HG02798 (cell line): ENCODE measurements around the gene BIRC6.
A peak's percentile ranks its signal among the peaks of the same experiment; 100 is the strongest.
"Not testable (repeated sequence)": the region's sequence is repeated elsewhere in the genome, so short reads cannot be mapped to it uniquely, and the experiment has no call there.

Experiments
- ATAC-seq: cut with Tn5 transposase; IDR thresholded peaks from one replicate; pipeline ENCODE4 v1.9.1; 2021; ENCODE audit warnings: mild to moderate bottlenecking; ENCODE audit not compliant: unreplicated experiment, poor library complexity

The BIRC6 gene

DNA sequence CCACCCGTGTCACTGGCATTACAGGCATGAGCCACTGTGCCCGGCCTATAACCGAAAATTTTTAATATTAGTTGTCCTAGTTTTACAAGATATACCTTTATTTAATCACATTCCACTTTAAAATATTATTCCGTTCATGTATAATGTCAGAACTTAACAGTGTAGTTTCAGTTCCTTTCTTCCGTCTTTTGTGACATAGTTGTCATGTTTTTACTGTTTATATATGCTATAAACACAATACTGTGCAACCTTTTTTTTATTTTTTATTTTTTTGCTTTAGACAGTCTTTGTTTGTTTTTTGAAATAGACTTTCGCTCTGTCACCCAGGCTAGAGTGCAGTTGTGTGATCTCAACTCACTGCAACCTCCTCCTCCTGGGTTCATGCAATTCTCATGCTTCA, 141.5 kb downstream of the BIRC6 start:
- ATAC-seq, result no peak

DNA sequence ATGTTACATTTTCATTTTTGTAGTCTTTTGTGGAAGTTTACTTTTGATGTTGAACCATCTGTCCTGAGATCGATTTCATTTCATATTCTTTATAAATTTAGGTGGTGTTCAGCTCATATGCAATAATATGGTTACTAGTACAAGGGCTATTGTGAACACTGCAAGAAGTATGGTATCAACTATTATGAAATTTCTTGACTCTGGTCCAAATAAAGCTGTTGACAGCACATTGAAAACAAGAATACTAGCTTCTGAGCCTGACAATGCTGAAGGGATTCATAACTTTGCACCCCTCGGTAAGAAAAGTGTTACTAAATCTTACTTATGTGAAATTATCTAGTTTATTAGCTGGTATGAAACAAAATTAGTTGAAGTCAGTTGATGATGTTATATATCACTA, 146.1 kb downstream of the BIRC6 start:
- no peak for ATAC-seq

DNA sequence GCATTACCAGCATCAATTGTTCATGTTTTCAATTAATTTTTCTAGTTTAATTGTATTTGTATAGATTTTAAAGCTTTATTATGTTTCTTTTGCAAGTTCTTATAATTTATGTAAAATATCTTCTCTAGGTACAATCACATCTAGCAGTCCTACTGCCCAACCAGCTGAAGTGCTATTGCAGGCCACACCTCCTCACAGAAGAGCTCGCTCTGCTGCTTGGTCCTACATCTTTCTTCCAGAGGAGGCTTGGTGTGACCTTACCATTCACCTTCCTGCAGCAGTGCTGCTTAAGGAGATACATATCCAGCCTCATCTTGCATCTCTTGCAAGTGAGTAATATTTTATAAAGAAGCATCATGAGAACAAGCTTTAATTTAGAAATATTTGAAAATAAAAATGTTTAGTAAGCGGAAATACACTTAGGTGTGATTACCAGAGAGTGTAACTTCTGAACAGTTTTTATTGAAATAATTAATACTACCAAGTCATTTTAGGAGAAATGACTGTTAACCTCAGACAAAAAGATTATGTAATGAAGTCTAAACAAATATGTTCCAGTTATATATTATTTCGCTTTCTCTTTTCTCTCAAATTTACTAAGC, 148.2 kb downstream of the BIRC6 start:
- no peak for ATAC-seq

DNA sequence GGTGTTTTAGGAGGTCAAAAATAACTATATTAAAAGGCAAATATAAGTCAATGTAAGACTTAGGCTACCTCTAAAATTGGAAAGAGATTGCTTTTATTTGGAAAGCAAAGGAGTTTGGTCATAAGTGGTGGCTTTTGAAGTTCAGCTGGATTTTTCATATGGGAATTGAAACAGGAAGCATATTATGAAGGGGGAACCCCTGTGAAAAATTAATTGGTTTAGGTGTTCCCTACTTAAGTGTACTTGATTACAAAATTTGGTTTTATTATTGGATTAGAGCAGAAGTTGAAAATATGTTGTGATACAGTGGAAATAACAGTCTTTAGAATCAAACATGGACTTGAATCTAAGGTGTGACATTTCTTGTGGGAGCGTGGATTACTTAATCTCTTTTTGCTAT, 149.6 kb downstream of the BIRC6 start:
- ATAC-seq, result no peak

- no peak for ATAC-seq
Observed at GRCh38 chr2:32514946-32515345, 158.1 kb downstream of the BIRC6 start.

DNA sequence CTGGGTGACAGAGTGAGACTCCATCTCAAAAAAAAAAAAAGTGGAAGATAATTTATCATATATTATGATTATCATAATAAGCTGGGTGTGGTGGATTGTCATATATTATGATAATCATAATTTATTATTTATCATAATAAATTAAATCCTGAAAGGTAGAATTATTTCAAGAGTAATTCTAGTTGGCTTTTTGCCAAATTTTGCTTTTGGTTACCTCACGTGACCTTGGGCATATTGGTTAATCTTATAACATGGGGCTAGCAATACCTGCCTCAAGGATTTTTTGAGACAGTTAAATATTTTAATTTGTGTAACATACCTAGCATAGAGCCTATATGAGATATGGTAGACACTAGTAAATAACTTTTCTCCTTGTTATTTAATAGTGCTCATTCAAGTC, 159.7 kb downstream of the BIRC6 start:
- no peak for ATAC-seq

GRCh38 chr2:32522770-32523169, 165.9 kb downstream of the BIRC6 start:
- no peak for ATAC-seq

DNA sequence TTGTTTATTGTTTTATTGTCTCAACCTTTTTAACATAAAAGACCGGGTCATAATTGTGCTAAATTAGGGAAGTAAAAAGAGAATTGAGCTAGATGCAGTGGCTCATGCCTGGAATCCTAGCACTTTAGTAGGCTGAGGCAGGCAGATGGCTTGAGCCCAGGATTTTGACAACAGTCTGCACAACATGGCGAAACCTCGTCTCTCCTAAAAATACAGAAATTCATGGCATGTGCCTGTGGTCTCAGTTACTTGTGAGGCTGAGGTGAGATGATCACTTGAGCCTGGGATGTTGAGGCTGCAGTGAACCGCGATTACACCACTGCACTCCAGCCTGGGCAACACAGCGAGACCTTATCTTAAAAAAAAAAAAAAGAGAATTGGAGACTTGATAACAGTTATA, 166.9 kb downstream of the BIRC6 start:
- no peak for ATAC-seq

GRCh38 chr2:32532341-32532740, 175.5 kb downstream of the BIRC6 start:
- ATAC-seq, result no peak

DNA sequence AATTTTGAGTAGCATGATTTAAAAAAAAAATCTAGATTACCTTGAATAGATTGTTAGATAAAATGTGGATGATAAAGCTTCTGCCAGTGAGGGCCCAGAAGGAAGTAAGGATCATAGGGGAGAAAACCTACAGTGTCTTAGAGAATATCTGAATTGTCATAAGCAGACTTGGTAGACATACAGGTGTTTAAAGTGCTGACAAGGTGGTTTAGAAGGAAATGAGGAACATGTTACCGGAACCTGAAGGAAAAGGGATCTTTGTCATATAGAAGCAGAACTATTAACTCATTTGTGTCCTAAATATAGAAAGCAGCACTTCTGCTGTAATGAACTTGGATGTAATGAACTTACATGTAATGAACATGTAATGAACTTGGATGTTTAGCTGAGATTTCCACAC, 176.1 kb downstream of the BIRC6 start:
- ATAC-seq, result no peak

GRCh38 chr2:32534831-32535230, 178.0 kb downstream of the BIRC6 start:
- no peak for ATAC-seq

- ATAC-seq, result no peak
Observed at GRCh38 chr2:32538735-32539134, 181.9 kb downstream of the BIRC6 start.

- ATAC-seq, result not testable (repeated sequence)
Observed at GRCh38 chr2:32552483-32552882, 195.7 kb downstream of the BIRC6 start.

GRCh38 chr2:32553829-32554432, 197.1 kb downstream of the BIRC6 start:
- ATAC-seq, result peak; percentile 85

DNA sequence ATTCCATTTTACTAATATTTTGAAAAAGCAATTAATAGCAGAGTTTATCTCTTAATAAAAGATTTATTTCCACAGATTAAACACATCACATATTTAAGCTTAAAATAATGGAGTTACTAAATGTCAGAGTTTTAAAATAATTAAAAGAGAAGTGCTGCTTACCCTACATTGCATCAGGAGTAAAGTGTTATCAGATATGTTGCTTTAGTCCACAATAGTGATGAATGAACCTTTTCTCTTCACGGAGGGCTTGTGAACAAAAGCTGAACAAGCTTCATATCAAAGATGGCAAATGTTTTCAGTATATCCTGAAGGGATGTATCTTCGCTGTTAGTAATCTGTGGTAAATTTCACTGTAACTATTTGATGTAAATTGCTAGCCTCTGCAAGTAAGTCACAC, 201.7 kb downstream of the BIRC6 start:
- no peak for ATAC-seq

GRCh38 chr2:32559136-32559535, 202.3 kb downstream of the BIRC6 start:
- ATAC-seq, result no peak

DNA sequence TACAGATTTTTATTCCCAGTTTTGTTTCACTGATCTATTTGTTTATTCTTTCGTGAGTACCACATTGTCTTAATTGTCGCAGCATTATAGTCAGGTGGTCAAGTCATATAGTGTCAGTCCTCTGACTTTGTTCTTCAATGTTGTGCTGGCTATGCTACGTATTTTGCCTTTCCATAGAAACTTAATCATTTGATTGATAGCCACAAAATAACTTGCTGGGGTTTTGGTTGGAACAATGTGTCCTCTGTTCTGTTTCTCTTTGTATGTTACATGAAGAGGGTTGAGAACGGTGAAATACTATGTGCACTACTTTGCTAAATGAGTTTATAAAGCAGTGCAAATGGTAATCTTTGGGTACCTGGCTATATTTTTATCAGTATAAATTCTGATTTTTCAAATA, 206.1 kb downstream of the BIRC6 start:
- ATAC-seq, result no peak

DNA sequence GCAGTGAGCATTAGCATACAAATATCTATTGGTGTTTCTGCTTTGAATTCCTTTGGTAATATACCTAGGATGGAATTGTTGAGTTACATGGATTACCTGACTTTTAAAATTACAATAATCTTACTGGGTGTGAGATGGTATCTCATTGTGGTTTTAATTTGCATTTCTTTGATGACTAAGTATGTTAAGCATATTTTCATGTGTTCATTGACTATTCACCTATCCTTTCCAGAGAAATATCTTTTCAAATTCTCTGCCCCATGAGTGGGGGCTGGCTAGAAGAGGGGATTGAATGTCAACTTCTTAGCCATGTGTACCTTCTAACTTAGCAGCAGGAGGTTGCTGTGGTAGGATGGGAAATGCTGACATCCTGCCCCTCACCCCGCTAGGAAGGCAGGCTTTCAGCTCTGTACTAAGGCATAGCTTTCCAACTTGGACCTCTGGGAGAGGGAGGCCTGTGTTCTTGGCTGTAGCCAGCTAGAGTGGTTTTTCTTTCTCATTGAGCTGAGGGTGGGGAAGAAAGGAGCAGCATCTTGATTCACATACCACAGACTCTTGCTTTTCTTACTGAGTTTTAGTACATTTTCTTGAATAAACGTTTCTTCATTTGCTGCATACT, 207.7 kb downstream of the BIRC6 start:
- no peak for ATAC-seq

- no peak for ATAC-seq
Observed at GRCh38 chr2:32565902-32566301, 209.1 kb downstream of the BIRC6 start.

DNA sequence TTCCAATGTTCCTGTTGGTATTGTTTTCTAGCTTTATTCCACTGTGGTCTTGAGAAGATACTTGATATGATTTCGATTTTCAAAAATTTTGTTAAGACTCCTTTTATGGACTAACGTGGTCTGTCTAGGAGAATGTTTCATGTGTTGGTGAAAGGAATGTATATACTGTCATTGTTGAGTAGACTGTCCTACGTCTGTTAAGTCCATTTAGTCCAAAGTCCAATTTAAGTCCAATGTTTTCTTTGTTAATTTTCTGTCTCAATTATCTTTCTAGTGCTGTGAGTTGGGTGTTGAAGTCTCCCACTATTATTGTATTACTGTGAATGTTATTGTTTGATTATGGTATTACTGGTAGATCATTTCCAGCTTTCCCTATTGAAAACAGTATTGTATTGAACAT, 215.2 kb downstream of the BIRC6 start:
- ATAC-seq, result no peak

DNA sequence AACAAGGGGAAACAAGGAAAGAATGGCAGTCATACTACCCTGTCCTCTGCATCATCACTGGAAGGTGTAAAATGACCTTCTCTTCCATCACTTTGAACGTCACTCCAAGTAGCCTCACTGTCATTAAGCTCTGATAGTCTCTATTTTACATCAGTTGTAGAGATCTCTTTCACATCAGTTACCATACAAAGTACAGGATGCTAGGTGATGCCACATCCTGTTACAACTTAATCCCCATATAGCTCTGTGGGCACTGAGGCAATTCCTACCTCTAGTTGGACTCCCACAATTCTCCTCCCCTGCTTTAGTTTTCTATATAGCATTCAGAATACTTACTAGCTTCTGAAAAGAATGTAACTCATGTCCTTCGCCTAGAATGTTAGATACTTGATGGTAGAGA, 215.9 kb downstream of the BIRC6 start:
- ATAC-seq, result no peak
